ENCODE data around the gene GALNT16.

DNA sequence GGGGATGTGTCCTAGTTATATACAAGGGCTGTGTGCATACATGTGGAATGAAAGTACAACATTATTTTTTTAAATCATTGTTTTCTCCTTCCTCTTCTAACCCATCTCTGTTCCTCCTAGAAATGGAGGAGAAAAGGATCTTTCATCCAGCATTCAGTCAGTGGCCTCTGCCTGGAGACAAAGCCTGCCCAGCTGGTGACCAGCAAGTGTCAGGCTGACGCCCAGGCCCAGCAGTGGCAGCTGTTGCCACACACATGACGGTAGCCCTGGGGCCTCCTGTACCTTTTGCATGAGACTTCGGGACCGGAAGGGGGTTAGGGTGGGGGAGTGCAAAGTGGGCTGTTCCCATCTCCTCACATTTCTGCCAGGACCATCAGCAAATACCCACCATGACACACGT lies 92.0 kb downstream of the GALNT16 start:
- TF ChIP-seq POLR2A (IDR thresholded peaks at IDR 0.05) = no peak
- TF ChIP-seq, protein P1, sequence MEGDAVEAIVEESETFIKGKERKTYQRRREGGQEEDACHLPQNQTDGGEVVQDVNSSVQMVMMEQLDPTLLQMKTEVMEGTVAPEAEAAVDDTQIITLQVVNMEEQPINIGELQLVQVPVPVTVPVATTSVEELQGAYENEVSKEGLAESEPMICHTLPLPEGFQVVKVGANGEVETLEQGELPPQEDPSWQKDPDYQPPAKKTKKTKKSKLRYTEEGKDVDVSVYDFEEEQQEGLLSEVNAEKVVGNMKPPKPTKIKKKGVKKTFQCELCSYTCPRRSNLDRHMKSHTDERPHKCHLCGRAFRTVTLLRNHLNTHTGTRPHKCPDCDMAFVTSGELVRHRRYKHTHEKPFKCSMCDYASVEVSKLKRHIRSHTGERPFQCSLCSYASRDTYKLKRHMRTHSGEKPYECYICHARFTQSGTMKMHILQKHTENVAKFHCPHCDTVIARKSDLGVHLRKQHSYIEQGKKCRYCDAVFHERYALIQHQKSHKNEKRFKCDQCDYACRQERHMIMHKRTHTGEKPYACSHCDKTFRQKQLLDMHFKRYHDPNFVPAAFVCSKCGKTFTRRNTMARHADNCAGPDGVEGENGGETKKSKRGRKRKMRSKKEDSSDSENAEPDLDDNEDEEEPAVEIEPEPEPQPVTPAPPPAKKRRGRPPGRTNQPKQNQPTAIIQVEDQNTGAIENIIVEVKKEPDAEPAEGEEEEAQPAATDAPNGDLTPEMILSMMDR (IDR thresholded peaks at IDR 0.05) = no peak

All from tibial nerve (tissue), 3 donors.